Testis (tissue), 3 donors: Measurements from ENCODE around the gene PIK3C2B. TPM values are rescaled to one million over a fixed set of nuclear protein-coding genes. Genes with fewer than 3 reads are reported as not detected.

ENCODE experiments used
- DNase-seq: peaks from one replicate; pipeline ENCODE4 v3.0.0-alpha.2; 2019
- H3K27ac ChIP-seq, 2 donors: fragments of 200-600 bp; sonication (generic); one replicate each; pipeline ENCODE4 v1.5.1; 2019
- H3K27me3 ChIP-seq: fragments of 200-600 bp; sonication (generic); one replicate; pipeline ENCODE4 v1.5.1; 2019
- H3K36me3 ChIP-seq: fragments of 200-600 bp; sonication (generic); one replicate; pipeline ENCODE4 v1.5.1; 2017; ENCODE audit warnings: low read depth; ENCODE audit errors: missing control alignments
- H3K4me1 ChIP-seq: fragments of 200-600 bp; sonication (generic); one replicate; pipeline ENCODE4 v1.5.1; 2019
- H3K4me3 ChIP-seq, 2 donors: fragments of 200-600 bp; sonication (generic); one replicate each; pipeline ENCODE4 v1.5.1; 2017 to 2019
- H3K9me3 ChIP-seq: fragments of 200-600 bp; sonication (generic); one replicate; pipeline ENCODE4 v1.5.1; 2017
- POLR2A ChIP-seq: fragments of 450-650 bp; IDR thresholded peaks from one replicate; pipeline ENCODE4 v1.6.1; 2017; ENCODE audit warnings: antibody characterized with exemption, mild to moderate bottlenecking, moderate library complexity
- WGBS, 2 donors: methylation state at CpG; one replicate each; pipeline ENCODE4 v1.1.5; 2018; 5-methylcytosine and 5-hydroxymethylcytosine counted together
- intact Hi-C: fragments of 100-400 bp; cut with DNase I; formaldehyde crosslinking; loops from one replicate; pipeline ENCODE4 v1.15.1; 2023; ENCODE audit warnings: low total_unique reads
- polyA plus RNA-seq: library from polyadenylated mRNA; stranded (reverse); fragments of 350-450 nt; fragmentation: Illumina TruSeq; extraction: RNeasy Lipid Tissue Mini Kit (QIAGEN cat#74804); gene quantifications from one replicate; pipeline ENCODE4 v1.2.3, GENCODE V29; 2014; ENCODE audit warnings: low read depth, low replicate concordance; ENCODE audit not compliant: insufficient read depth
- total RNA-seq, 2 donors: library from RNA; depleted of rRNA; stranded (reverse); fragments of >200 nt; gene quantifications; one replicate each; pipeline ENCODE4 v1.2.3, GENCODE V29; 2016
- TF ChIP-seq, protein P1 (sequence below), 3 experiments: fragments of 450-650 bp in 2 of 3; fragments of 200-600 bp in 1 of 3; sonication (generic) in 1 of 3; IDR thresholded peaks; one replicate each; pipeline ENCODE4 v1.5.1; 2016 to 2019; ENCODE audit warnings: antibody characterized with exemption in 3 of 3, mild to moderate bottlenecking in 2 of 3, moderate library complexity in 1 of 3

The PIK3C2B gene
- total and polyA plus RNA-seq, 3 donors from 2014 or later, result 7.6 to 20.1 (median 12.7) TPM

DNA sequence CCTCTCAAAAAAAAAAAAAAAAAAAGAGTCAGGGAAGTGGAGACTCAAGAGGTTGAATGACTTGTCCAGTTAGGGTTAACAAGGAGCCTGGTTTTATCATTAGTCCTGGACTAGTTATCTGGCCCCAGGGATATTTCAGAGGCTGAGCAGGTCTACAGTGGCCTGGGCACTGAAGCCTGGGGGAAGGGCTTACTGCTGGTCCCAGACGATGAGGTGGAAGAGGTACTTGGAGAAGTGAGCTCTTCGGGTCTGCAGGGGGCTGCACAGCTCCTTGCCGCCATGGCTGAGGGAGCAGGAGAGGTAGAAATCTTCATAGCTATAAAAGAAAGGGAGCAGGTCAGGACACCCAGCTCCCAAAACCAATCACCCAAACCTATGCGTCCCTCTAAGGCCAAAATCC is 40.1 kb downstream of the PIK3C2B start:
- WGBS, 2 donors, result 91 to 92% methylated on average over 4 of the region's 4 CpGs
- no peak for TF ChIP-seq POLR2A
- TF ChIP-seq, protein P1, sequence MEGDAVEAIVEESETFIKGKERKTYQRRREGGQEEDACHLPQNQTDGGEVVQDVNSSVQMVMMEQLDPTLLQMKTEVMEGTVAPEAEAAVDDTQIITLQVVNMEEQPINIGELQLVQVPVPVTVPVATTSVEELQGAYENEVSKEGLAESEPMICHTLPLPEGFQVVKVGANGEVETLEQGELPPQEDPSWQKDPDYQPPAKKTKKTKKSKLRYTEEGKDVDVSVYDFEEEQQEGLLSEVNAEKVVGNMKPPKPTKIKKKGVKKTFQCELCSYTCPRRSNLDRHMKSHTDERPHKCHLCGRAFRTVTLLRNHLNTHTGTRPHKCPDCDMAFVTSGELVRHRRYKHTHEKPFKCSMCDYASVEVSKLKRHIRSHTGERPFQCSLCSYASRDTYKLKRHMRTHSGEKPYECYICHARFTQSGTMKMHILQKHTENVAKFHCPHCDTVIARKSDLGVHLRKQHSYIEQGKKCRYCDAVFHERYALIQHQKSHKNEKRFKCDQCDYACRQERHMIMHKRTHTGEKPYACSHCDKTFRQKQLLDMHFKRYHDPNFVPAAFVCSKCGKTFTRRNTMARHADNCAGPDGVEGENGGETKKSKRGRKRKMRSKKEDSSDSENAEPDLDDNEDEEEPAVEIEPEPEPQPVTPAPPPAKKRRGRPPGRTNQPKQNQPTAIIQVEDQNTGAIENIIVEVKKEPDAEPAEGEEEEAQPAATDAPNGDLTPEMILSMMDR (IDR thresholded peaks at IDR 0.05), result no peak
- no peaks in the 10 kb centered on the region for H3K4me1 ChIP-seq
- no peaks in the 10 kb centered on the region for H3K27me3 ChIP-seq
- H3K36me3 ChIP-seq, result no peaks in the 10 kb centered on the region
- no peak for DNase-seq
- no peaks in the 10 kb centered on the region for H3K9me3 ChIP-seq
- H3K27ac ChIP-seq, result no peak overlapping the region
- intact Hi-C loops, result no loop called here
- H3K4me3 ChIP-seq, result no peak overlapping the region

DNA sequence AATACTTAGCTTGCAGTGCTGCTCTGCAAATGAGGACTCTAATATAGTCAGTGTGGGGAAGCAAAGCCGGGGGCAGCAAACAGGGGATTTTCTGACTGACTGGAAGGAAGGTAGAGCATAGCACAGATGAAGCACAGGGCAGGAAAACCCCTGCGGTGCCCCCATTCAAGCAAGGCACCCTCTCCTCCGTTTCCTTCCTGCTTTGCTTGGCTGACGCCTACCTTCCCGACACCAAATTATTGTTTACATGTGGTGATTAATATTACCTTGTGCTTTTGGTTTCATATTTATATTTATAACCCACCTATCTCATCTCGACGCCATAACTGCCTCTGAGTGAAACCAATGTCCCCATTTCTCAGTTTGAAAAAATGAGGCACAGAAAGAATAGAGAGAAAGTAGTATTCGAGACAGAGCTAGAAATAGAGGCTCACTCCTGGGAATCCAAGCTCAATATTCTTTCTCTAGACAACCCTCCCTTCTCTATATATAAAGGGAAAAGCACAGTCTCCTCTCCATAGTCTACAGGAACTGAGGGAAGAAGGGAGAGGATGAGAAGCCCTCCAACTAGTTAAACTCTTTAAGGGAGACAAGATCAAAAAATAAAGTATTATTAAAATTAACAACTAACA is 41.3 kb downstream of the PIK3C2B start:
- H3K9me3 ChIP-seq, result no peaks in the 10 kb centered on the region
- 81 to 82% methylated on average over 8 of the region's 8 CpGs for WGBS, 2 donors

DNA sequence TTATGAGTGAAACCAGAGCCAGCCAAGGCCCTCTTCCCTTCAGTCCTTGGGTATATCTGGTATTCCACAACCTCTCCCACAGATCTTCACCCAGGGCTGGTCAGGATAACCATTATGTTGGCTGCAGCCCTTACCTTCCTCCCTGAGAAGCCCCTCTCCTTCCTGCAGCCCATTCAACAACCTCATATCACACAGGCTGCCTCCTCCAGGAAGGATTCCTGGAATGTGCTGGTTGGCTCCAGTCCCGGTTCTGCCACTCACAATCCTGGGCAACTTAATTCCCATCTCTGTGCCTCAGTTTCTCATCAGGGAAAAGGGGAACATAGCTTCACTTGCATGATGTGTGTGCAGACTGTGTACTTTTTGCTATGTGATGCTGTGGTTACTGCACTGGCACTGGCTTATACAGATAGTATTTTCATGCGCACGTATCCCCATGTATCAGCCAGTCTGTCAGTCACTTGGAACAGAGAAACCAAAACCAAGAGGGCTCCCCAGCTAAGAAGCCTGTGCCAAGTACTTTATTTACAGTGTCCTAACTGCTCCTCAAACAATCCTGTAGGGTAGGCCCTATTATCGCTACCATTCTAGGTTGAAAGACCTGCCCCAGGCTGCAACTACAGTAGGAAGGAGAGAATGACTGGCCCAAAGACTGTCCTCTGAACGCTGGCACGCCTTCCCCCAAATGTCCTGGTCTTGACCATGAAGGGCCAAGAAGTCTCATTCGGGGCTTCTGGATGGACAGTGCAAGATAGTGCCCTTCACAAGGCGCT is 43.1 kb downstream of the PIK3C2B start:
- H3K4me3 ChIP-seq, result no peak overlapping the region
- peaks cover 3% of the 10 kb centered on the region for H3K4me1 ChIP-seq
- no peaks in the 10 kb centered on the region for H3K36me3 ChIP-seq
- WGBS, 2 donors, result 73 to 79% methylated on average over 7 to 8 of the region's 8 CpGs
- H3K27ac ChIP-seq, result no peak overlapping the region
- H3K9me3 ChIP-seq, result no peaks in the 10 kb centered on the region
- DNase-seq, result no peak
- TF ChIP-seq, protein P1 (IDR thresholded peaks at IDR 0.05), result no peak
- no peak for TF ChIP-seq POLR2A
- intact Hi-C loops, result no loop called here
- H3K27me3 ChIP-seq, result no peaks in the 10 kb centered on the region

More for the DNA sequence above, 41.3 kb downstream of the PIK3C2B start:
- no peak for DNase-seq
- Histone ChIP-seq H3K36me3 (no peaks in the 10 kb centered on the region), H3K4me3 (no peak overlapping the region), H3K27ac (no peak overlapping the region), H3K27me3 (no peaks in the 10 kb centered on the region), H3K4me1 (no peaks in the 10 kb centered on the region)
- no peak for TF ChIP-seq POLR2A
- TF ChIP-seq, protein P1 (IDR thresholded peaks at IDR 0.05), result no peak
- intact Hi-C loops, result no loop called here

DNA sequence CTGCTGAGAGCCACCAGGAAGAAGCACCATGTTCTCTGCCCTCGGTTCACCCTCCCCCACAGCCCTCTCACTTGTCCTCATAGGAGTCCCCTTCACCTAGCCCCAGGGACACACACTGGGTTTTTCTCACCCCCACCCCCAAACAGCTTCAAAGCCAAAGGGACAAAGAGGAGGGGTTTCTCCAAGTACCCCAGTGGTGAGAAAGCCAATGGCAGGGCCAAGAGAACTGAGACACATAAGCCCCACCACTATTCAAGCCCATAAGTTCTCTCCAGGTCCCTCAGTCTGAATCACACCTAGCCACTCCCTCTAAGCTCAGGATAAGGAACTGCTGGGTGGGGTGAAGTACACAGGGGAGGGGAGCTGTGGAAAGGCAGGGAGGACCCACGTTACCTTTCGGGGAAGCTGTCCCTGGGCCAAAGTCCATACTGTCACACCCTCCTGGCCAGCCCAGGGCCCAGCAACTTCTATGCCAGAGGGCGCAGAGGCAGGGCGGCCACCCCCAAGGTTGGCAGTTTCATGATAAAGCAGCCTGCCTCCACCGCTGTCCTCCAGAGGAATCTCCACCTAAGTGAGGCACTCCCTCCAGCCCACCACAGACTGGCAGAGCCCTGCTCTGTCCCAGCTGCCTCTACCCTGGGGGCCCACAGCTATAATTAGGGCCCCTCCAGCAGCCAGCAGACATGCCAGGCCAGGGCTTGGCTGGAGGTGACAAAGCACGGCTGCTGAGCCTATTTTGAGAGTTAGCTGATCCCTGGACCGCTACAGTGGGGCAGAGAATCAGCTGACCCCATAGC is 43.9 kb downstream of the PIK3C2B start:
- Histone ChIP-seq H3K4me1 (peaks cover 6% of the 10 kb centered on the region), H3K9me3 (no peaks in the 10 kb centered on the region), H3K4me3 (no peak overlapping the region), H3K27me3 (no peaks in the 10 kb centered on the region), H3K36me3 (no peaks in the 10 kb centered on the region), H3K27ac (no peak overlapping the region)
- 77 to 87% methylated on average over 1 to 8 of the region's 8 CpGs for WGBS, 2 donors
- DNase-seq, result no peak
- no peak for TF ChIP-seq POLR2A
- TF ChIP-seq, protein P1 (IDR thresholded peaks at IDR 0.05), result no peak
- intact Hi-C loops, result no loop called here
